Left renal pelvis (tissue), 4 donors: ENCODE results near the gene ELMOD3. TPM values are rescaled to one million over a fixed set of nuclear protein-coding genes. Genes with fewer than 3 reads are reported as not detected.
"Not testable (repeated sequence)": the region's sequence is repeated elsewhere in the genome, so short reads cannot be mapped to it uniquely, and the experiment has no call there.

Experiments used
- DNase-seq, 4 donors: peaks; one replicate each; pipeline ENCODE4 v3.0.0-alpha.2; 2013; ENCODE audit warnings: low read depth in 4 of 4, low spot score in 3 of 4
- polyA plus RNA-seq, 4 donors: library from polyadenylated mRNA; unstranded; fragments of 120-200 nt; gene quantifications; one replicate each; pipeline ENCODE4 v1.2.1, GENCODE V29; 2013; ENCODE audit not compliant: insufficient read length in 4 of 4

Gene ELMOD3
- polyA plus RNA-seq, 4 donors, result 22.5 to 33.3 (median 24.8) TPM

- DNase-seq, result no peak
Observed at GRCh38 chr2:85437488-85438200, 83.1 kb downstream of the ELMOD3 start.

- no peak for DNase-seq
Observed at GRCh38 chr2:85438201-85439024, 83.8 kb downstream of the ELMOD3 start.

- DNase-seq, result no peak
Observed at GRCh38 chr2:85439025-85439472, 84.5 kb downstream of the ELMOD3 start.

- not testable (repeated sequence) for DNase-seq
Observed at GRCh38 chr2:85439569-85439968, 85.0 kb downstream of the ELMOD3 start.

- DNase-seq, result no peak
Observed at GRCh38 chr2:85439986-85440385, 85.4 kb downstream of the ELMOD3 start.

- no peak for DNase-seq
Observed at GRCh38 chr2:85440729-85441128, 86.2 kb downstream of the ELMOD3 start.

Other genes with a start within 250 kb of the ELMOD3 start
- 10 to 100 TPM; 46.8 to 61.0 (median 56.5) TPM for gene TCF7L1, start 221.4 kb upstream of the ELMOD3 start, polyA plus RNA-seq
- gene TGOLN2, start 26.8 kb upstream of the ELMOD3 start, polyA plus RNA-seq, result 100 to 1,000 TPM in 3 of 4 donors, 10 to 100 TPM in 1; 86.3 to 129 (median 123) TPM
- 10 to 100 TPM; 18.2 to 26.8 (median 23.0) TPM for gene RETSAT, start 241 bp upstream of the ELMOD3 start, polyA plus RNA-seq
- 100 to 1,000 TPM in 1 of 4 donors, 10 to 100 TPM in 3; 63.5 to 162 (median 92.6) TPM for gene CAPG, start 55.6 kb downstream of the ELMOD3 start, polyA plus RNA-seq
- 1 to 10 TPM in 1 of 4 donors, under 1 TPM in 3; 0.27 to 1.5 (median 0.58) TPM for gene SH2D6, start 63.9 kb downstream of the ELMOD3 start, polyA plus RNA-seq
- gene MAT2A, start 184.4 kb downstream of the ELMOD3 start, polyA plus RNA-seq, result 100 to 1,000 TPM; 194 to 394 (median 345) TPM
- 10 to 100 TPM; 33.7 to 42.4 (median 39.7) TPM for gene GGCX, start 206.7 kb downstream of the ELMOD3 start, polyA plus RNA-seq
- 100 to 1,000 TPM in 1 of 4 donors, 10 to 100 TPM in 3; 18.8 to 103 (median 92.4) TPM for gene VAMP8, start 222.8 kb downstream of the ELMOD3 start, polyA plus RNA-seq
- 10 to 100 TPM; 21.7 to 41.4 (median 35.7) TPM for gene VAMP5, start 229.7 kb downstream of the ELMOD3 start, polyA plus RNA-seq
- gene RNF181, start 241.0 kb downstream of the ELMOD3 start, polyA plus RNA-seq, result 100 to 1,000 TPM in 3 of 4 donors, 10 to 100 TPM in 1; 72.7 to 135 (median 132) TPM
- gene TMEM150A, start 247.9 kb downstream of the ELMOD3 start, polyA plus RNA-seq, result 10 to 100 TPM; 14.9 to 39.7 (median 33.3) TPM